Limb (tissue), 2 donors: Measurements from ENCODE around the gene SULT2B1.
"Not testable (repeated sequence)": the region's sequence is repeated elsewhere in the genome, so short reads cannot be mapped to it uniquely, and the experiment has no call there.

Experiments
- DNase-seq, 2 donors: peaks; one replicate each; pipeline ENCODE4 v3.0.0-alpha.2; 2016; ENCODE audit errors: extremely low spot score in 2 of 2

SULT2B1 gene

DNA sequence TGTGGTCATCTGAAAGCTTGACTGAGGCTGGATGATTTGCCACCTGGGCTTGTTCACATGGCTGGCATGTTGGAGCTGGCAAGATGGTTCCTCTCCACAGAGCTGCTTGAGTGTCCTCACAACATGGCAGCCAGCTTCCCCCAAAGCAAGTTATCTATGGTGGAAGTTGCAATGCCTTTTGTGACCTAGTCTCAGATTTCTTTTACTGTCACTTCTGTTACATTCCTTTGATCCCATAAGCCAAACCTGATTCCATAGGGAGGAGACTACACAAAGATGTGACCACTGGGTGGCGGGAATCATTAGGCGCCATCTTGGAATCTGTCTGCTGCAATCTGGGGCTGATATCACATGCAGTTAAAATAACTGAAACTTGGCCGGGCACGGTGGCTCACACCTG, 22.8 kb upstream of the SULT2B1 start:
- no peak for DNase-seq

DNA sequence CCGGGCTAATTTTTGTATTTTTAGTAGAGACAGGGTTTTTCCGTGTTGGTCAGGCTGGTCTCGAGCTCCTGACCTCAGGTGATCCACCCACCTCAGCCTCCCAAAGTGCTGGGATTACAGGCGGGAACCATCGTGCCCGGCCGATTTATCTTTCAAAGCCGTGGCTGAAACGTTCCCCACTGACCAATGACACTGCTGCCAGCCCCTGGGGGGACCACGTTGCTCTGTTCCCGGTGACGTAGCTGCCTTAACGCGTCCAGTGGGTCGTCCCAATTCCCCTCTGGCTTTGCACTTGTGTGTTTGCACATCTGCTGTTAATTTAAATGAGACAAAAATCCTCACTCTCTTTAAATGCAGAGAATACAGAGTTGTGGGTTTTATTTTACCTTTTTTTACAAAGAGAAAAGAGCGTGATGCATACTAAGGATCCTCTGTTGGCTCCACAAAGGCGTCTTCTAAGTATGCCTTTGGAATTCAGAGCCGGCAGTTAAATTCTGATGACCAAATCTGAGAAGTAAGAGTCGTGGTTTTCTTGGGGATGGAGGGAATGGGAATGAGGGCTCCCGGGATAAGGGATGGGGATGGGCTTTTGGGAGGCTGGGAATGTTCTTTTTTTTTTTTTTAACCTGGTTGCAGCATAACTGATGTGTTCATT, 21.8 kb upstream of the SULT2B1 start:
- DNase-seq, result no peak

DNA sequence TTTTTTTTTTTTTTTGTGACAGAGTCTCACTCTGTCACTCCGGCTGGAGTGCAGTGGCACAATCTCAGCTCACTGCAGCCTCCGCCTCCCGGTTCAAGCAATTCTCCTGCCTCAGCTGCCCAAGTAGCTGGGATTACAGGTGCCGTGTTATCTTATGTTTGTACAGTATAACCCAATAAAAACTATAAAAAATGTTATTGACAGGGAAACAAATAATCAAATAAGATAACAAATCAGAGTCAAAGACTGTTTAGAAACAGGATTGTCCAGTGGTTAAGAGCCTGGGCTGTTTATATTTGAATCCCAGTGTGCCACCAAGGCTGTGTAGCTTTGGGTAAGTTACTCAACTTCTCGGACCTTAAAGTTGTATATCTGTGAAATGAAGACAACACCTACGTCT, 21.2 kb upstream of the SULT2B1 start:
- no peak for DNase-seq

DNA sequence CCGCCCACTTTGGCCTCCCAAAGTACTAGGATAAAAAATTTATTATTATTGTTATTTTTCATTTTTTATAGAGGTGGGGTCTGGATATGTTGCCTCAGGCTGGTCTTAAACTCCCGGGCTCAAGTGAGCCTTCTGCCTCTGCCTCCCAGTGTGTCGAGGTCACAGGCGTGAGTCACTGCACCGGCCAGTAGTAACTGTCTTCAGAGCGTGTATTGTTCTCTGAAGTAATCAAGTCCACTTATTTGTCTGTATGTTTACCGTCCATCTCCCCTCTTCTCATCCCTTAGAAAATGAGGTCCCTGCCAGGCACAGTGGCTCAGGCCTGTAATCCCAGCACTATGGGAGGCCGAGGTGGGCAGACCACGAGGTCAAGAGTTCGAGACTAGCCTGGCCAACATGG, 18.2 kb upstream of the SULT2B1 start:
- no peak for DNase-seq

DNA sequence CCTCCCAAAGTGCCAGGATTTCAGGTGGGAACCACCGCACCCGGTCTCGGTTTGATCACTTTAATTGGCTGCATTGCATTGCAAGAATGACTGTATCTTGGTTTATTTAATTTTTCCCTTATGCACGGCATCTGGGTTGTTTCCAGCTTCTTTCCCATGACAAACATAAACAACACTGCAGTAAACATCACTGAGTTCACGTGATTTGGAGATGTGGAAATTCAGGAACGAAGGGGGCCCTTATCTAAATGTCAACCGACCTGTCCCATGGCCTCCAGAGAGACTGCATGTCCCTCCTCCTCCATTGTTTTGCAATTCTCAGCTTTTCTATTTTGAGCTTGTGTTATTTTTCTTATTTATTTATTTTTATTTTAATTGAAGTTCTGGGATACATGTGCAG, 14.4 kb upstream of the SULT2B1 start:
- DNase-seq, result no peak

DNA sequence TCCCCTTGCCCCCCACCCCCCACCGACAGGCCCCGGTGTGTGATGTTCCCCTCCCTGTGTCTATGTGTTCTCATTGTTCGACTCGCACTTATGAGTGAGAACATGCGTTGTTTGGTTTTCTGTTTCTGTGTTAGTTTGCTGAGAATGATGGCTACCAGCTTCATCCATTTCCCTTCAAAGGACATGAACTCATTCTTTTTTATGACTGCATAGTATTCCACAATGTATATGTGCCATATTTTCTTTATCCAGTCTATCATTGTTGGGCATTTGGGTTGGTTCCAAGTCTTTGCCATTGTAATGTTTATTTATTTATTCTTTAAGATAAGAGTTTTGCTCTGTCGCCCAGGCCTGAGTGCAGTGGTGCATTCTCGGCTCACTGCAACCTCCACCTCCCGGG, 13.9 kb upstream of the SULT2B1 start:
- DNase-seq, result not testable (repeated sequence)

DNA sequence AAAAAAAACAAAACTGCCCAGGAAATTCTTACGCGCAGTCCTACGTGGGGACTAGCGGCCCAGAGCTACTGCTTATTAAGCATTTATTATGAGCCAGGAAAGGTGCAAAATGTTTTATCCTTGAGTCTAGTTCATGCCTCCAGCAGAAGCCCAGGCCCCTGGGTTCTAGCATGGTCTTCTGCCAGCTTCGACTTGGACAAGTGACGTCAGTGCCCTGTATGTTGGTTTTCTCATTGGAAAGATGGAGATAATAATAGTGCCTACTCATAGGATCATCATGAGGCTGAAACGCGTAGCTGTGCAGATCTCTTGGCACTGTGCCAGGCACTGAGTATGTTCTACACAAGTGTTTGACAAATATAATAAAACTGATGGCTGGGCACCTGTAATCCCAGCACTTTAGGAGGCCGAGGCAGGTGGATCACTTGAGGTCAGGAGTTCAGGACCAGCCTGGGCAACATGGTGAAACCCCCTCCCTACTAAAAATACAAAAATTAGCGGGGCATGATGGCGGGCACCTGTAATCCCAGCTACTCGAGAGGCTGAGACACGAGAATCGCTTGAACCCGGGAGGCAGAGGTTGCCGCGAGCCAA, 12.4 kb upstream of the SULT2B1 start:
- DNase-seq, result no peak

DNA sequence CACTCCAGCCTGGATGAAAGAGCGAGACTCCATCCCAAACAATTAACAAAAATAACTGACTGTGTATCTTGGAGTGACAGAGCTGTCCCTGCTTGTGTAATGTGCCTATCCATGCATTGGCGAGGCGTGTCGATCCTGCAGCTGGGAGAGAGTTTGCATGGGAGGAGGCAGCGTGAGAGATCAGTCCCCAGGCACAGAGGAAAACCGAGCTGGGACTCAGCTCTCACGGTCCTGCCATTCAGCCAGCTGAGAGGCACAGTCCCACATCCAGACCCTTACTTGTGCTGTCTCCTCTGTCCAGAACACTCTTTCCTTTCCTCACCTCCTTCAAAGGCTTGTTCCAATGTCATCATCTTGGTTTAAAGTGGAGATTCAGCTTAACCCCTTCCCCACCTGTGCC, 11.9 kb upstream of the SULT2B1 start:
- no peak for DNase-seq

DNA sequence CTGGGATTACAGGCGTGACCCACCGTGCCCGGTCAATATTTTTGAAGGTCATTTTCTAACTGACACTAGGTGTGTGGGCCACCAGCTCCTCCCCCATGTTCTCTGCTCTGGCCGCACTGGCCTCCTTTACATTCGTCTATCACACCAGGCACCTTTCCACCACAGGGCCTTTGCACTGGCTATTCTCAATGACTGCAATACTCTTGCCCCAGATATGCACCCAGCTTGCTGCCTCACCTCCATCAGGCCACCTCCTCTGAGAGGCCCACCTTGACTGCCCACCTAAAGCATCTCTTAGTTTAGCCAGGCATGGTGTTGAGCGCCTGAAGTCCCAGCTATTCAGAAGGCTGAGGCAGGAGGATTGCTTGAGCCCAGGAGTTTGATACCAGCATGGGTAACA, 10.2 kb upstream of the SULT2B1 start:
- DNase-seq, result no peak

DNA sequence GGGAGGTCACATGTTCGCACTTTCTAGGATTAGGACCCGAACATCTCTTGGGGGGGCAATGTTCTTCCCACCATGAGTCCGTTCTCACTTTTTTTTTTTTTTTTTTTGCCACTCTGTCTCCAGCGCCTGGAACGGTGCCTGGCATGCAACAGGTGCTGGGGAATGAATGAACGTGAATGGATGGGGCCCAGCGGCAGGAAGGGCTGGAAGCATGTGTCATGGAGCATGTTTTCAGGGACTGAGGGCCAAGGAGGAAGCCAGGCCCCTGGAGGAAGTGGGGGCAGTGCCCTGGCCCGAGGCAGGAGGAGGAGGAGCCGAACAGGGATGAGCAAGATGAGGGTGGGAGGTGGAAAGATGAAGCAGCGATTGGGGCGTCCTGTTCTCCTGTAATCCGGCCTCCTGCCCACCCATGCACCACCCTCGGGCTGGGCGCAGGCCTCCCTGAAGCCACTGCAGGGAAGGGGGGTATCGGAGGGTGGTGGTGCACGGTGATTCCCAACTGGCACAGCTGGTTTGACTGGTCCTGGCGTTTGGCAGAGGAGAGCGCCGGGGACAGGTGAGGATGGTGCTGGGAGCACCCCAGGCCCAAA, 8.8 kb upstream of the SULT2B1 start:
- DNase-seq, result peak in 1 of 2 donors; percentile 33

DNA sequence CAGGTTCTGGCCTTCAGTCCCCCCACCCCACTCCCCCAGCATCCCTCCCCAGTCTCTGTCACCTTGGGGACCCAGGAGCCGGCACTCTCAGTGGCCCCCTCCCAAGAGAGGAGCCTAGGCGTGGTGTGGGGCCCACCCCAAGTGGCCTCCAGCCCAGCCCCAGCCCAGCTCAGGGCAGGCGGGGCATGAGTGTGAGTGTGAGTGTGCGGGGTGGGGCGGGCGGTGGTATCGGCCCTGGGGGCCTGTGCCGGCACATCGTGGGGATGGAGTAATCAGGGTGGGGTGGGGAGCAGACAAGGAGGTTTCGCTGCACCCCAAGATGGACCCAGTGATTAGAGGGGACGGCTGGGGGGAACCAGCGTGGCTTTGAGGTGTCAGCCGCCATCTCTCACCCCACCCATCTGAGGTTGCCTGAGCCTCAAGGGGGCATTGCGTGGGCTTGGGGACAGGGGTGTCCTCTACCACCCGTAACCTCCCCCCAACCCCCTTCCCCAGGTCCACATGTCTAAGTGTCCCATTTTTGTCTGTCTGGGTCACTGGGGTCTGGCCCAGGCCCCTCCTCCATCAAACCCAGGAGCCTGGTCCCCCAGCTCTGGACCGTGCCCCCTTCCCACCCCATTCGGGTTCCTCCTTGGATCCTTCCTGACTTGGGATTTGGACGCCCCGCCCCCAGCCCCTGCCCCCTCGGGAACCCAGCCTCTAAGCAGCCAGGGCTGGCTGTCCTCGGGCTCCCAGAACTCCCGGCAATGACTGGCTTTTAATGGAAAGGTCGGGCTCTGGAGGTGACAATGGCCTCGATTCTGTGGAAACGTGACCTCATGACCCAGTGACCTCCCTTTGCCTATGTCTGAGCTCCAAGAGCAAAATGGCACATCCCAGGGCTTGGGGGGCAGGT, 6.9 kb upstream of the SULT2B1 start:
- DNase-seq, result no peak

DNA sequence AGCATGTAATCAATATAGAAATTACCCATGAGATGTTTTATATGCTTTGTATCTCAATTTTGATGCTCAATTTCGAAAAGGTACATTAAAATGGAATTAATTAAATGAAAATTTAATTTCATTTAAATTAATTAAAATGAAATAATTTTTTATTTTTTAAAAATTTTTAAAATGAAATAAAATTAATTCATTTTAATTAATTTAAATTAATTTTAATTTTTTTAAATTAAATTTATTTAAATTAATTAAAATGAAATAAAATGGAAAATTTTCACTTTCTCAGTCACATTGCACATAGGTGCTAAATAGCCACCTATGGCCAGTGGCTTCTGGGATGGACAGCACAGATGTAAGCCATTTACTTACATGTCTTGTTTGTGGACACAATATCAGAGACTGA, 4.2 kb upstream of the SULT2B1 start:
- no peak for DNase-seq

DNA sequence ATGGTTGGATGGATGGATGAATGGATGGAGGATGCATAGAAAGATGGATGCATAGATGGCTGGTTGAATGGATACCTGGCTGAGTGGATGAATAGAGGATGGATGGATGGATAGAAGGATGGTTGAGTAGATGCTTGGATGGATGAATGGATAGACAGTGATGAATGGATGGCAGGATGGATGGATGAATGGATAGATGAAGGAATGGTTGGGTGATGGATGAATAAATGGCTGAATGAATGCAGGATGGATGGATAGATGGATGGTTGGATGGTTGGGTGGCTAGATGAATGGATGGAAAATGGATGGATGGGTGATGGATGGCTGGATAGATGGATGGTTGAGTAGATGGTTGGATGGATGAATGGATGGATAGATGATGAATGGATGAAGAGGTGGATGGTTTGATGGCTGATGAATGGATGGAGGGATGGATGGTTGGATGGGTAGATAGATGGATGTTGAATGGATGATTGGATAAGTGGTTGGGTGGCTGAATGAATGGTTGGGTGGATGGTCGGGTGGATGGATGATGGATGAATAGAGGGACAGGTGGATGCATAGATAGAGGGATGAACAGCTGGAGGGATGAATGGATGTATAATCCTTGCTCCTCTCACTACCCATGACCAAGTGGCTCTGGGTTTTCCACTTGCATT, 3.6 kb upstream of the SULT2B1 start:
- DNase-seq, result no peak

DNA sequence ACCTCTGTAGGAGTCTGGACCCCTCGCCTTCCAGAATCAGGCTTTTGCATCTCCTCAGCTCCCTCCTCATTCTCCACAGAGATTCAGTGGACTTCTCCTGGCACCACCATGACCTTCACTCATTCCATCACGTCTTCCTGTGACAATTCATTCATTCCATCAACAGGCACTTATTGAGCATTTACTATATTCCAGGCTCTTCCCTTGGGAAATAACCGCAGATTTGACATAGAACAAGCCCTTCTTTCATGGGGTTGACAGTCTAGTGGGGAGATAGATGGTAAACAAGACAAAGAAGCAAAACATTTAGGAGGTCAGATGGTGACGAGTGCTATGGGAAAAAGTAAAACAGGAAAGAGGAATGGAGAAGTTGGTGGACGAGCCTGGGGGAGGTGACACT, 2.6 kb upstream of the SULT2B1 start:
- no peak for DNase-seq

DNA sequence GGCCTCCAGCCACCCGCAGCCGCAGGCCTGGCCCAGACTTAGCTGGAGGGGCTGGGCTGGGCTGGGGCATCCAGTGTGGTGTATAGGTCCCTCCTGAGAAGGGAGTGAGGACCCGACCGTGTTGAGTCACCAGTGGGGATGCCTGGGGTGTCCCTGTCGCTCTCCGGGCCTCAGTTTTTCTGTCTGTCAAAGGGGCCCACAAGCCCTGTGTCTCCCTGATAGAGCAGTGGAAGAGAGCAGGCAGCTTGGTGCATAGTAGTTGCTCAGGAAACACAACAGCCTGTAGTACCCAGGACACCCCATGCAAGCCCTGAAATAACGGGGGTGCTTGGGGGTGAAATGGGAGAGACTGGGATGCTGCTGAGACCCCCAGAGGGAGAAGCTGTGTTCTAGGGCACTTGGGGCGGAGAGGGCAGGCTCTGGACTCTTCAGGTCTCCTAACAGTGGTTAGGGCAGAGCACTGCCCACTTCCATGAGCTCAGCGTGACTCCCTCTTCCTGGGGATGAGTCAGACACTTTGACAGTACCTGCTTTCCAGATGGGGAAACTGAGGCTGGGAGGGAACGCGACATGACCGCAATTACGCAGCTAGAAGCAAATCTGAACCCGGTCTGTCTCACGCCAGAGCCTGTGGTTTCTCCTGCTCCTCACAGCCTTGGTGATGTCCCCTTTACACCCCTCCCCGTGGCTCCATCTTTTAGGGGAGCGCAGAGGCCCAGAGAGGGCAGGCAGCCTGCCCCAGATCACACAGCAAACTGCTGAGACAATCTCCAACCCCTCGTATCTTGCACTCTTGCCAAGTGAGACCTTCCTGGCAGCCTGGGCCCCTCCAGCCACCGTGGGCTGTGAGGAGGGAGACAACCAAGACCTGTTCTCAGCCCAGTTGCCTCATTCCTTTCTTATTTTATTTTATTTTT, 692 bp downstream of the SULT2B1 start:
- DNase-seq, result no peak

DNA sequence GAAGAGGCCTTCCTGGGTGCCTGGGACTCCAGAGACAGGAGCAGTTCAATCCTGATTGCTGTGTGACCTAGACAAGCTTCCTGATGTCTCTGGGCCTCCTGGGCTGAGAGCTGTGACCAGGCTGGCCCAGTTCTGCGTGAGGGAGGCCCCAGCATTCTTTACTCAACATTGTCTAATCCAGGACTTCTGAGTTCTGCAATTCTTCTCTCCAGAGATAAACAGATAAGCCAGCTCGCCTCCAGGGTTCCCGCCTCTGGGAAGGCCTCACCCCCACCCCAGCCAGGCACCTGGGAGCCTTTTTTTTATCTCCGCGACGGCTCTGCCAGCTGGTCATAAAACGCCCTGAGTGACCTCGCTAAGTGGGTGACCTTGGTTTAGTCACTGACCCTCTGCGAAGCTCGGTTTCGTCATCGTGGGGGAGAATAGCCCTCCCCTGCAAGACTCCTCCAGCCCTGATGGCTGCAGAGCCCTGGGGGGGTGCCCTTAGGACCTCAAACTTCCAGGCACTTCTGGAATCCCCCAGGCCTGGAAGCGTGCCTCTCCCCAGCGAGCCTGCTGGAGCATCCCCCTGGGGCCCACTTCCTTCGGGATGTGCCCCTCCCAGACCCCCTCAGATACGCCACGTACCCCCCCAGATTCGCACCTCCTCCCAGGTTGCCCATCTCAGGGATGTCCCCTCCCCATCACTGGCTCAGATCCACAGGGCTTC, 1.9 kb downstream of the SULT2B1 start:
- DNase-seq, result no peak

DNA sequence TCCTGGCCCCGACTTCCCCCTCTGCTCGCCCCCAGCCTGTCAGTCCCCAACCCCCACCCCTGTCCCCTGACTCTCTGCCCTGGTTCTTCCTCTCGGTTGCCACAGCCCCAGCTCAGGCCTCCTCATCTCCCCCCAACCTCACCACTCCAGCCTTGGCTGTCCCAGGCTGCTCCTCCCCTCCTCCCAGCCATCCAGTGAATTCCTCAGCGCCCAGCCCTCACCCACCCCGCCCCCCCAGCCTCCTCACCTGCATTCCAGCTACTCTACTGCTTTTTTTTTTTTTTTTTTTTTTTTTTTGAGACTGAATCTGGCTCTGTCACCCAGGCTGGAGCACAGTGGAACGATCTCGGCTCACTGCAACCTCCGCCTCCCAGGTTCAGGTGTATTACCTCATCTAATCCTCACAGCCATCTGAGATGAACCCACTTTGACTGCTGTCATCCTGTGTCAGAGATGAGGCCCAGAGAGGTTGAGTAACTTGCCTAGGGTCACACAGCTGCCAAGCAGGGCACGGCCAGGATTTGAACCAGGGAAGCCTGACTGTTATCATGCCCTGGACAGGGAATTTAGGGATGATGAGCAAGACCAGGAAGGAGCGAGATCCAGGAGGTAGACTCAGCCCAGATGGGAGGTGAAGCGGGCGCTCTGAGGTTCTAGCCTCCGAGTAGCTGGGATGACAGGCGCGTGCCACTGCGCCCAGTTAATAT, 2.6 kb downstream of the SULT2B1 start:
- no peak for DNase-seq

DNA sequence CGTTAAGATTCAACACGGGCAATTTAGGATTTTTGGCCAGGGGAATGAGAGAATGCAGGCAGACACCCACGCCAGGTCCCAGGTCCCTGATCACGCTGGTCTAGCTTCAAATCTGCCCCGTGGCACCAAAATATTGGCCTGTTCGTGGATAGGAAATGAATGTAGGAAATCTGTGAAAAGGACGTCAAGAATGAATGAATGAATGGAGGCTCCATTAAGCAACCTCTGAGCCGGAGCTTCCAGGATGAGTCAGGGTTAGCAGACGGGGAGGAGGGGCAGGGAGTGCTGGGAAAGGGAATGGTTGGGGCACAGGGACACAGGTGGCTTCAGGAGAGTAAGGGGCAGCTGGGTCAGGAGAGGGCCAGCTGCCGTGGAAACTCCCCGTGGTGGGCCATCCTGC, 4.2 kb downstream of the SULT2B1 start:
- DNase-seq, result no peak

DNA sequence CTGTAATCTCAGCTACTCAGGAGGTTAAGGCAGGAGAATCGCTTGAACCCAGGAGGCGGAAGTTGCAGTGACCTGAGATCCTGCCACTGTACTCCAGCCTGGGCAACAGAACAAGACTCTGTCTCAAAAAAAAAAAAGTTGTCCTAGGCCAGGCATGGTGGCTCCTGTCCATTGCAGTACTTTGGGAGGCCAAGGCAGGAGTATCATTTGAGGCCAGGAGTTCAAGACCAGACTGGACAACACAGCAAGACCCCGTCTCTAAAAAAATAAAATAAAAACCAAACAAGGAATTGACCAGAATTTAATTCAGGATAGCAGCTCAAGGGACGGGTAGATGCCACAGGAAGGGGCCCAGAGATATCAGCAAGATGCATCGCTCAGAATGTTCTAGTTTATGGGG, 4.9 kb downstream of the SULT2B1 start:
- DNase-seq, result no peak
